DOHH2 (cell line): Measurements from ENCODE around the gene FAM193A.

Source experiments
- H3F3A ChIP-seq: fragments of 200-600 bp; sonication (generic), shearing (Covaris generic); 2 replicates; pipeline ENCODE4 v1.6.0; 2016; ENCODE audit warnings: antibody characterized with exemption, mild to moderate bottlenecking; ENCODE audit not compliant: control insufficient read depth, insufficient read depth
- H3K27ac ChIP-seq: fragments of 200-600 bp; sonication (generic); 2 replicates; pipeline ENCODE4 v1.5.1; 2014; ENCODE audit warnings: low read depth, mild to moderate bottlenecking, low read length, moderate library complexity
- H3K27me3 ChIP-seq: fragments of 200-600 bp; sonication (generic); 2 replicates; pipeline ENCODE4 v1.6.1; 2014; ENCODE audit warnings: mild to moderate bottlenecking, low read length, mixed read lengths; ENCODE audit not compliant: control insufficient read depth
- H3K36me3 ChIP-seq: fragments of 200-600 bp; sonication (generic); 2 replicates; pipeline ENCODE4 v1.6.1; 2014; ENCODE audit warnings: mild to moderate bottlenecking, low read length, moderate library complexity, mixed read lengths; ENCODE audit not compliant: control insufficient read depth
- H3K4me1 ChIP-seq: fragments of 200-600 bp; sonication (generic); 2 replicates; pipeline ENCODE4 v1.6.1; 2014; ENCODE audit warnings: mild to moderate bottlenecking, low read length, mixed read lengths; ENCODE audit not compliant: control insufficient read depth
- H3K4me2 ChIP-seq: fragments of 200-600 bp; sonication (generic); 2 replicates; pipeline ENCODE4 v1.6.0; 2014; ENCODE audit warnings: mild to moderate bottlenecking, low read length, moderate library complexity
- H3K4me3 ChIP-seq: fragments of 200-600 bp; sonication (generic); 2 replicates; pipeline ENCODE4 v1.5.1; 2014; ENCODE audit warnings: mild to moderate bottlenecking, low read length, mixed read lengths
- H3K79me2 ChIP-seq: fragments of 200-600 bp; sonication (generic); 2 replicates; pipeline ENCODE4 v1.6.1; 2014; ENCODE audit warnings: mild to moderate bottlenecking, low read length, mixed read lengths; ENCODE audit not compliant: control insufficient read depth
- H3K9me2 ChIP-seq: fragments of 200-600 bp; sonication (generic); replicated peaks from 2 replicates; pipeline ENCODE4 v1.6.1; 2014; ENCODE audit warnings: mild to moderate bottlenecking, low read length, mixed read lengths; ENCODE audit not compliant: control insufficient read depth
- H3K9me3 ChIP-seq: fragments of 200-600 bp; sonication (generic); 2 replicates; pipeline ENCODE4 v1.6.1; 2014; ENCODE audit warnings: antibody characterized with exemption, low read length, mixed read lengths; ENCODE audit not compliant: control insufficient read depth, insufficient read depth
- H4K20me1 ChIP-seq: fragments of 200-600 bp; sonication (generic); 2 replicates; pipeline ENCODE4 v1.6.0; 2014; ENCODE audit warnings: low read depth, mild to moderate bottlenecking, antibody characterized with exemption, low read length, moderate library complexity; ENCODE audit not compliant: control insufficient read depth, insufficient read depth
- CTCF ChIP-seq: fragments of 200-600 bp; sonication (generic); IDR thresholded peaks from one replicate; pipeline ENCODE4 v1.5.1; 2014; ENCODE audit warnings: antibody characterized with exemption, mild to moderate bottlenecking, low read depth, low read length; ENCODE audit not compliant: poor library complexity, severe bottlenecking
- EZH2phosphoT487 ChIP-seq: fragments of 200-600 bp; sonication (generic); IDR thresholded peaks from 2 replicates; pipeline ENCODE4 v1.6.1; 2017; ENCODE audit warnings: borderline replicate concordance, mild to moderate bottlenecking, antibody characterized with exemption, low read length, moderate library complexity, mixed read lengths

The FAM193A gene

GRCh38 chr4:2728221-2728620, 191.8 kb downstream of the FAM193A start:
- no peaks in the 10 kb centered on the region for H3K4me1 ChIP-seq
- H3K9me2 ChIP-seq, result no peaks in the 10 kb centered on the region
- H3K9me3 ChIP-seq, result no peaks in the 10 kb centered on the region
- H3K4me3 ChIP-seq, result no peak overlapping the region
- peaks cover 14% of the 10 kb centered on the region for H3K36me3 ChIP-seq
- no peak overlapping the region for H3K27ac ChIP-seq
- H3K27me3 ChIP-seq, result no peaks in the 10 kb centered on the region
- H4K20me1 ChIP-seq, result no peaks in the 10 kb centered on the region
- no peak overlapping the region for H3K4me2 ChIP-seq
- H3F3A ChIP-seq, result peaks cover 6% of the 10 kb centered on the region; the same call in 1 of the 2 replicates
- no peaks in the 10 kb centered on the region for H3K79me2 ChIP-seq
- no peak for TF ChIP-seq CTCF
- TF ChIP-seq EZH2phosphoT487, result no peak

GRCh38 chr4:2728806-2729532, 192.5 kb downstream of the FAM193A start:
- Histone ChIP-seq H3F3A (peaks cover 5% of the 10 kb centered on the region; the same call in 1 of the 2 replicates), H3K4me2 (no peak overlapping the region), H3K27ac (no peak overlapping the region), H3K9me2 (no peaks in the 10 kb centered on the region), H3K4me3 (no peak overlapping the region), H3K36me3 (peaks cover 14% of the 10 kb centered on the region), H3K79me2 (no peaks in the 10 kb centered on the region), H3K27me3 (no peaks in the 10 kb centered on the region), H3K9me3 (no peaks in the 10 kb centered on the region), H3K4me1 (no peaks in the 10 kb centered on the region), H4K20me1 (no peaks in the 10 kb centered on the region)
- TF ChIP-seq CTCF, result no peak
- no peak for TF ChIP-seq EZH2phosphoT487

GRCh38 chr4:2729533-2729875, 193.1 kb downstream of the FAM193A start:
- H3K79me2 ChIP-seq, result no peaks in the 10 kb centered on the region
- H3K9me3 ChIP-seq, result no peaks in the 10 kb centered on the region
- 0 out of 2 replicates have a peak, but pooled peaks cover 1% of the 10 kb centered on the region for H3F3A ChIP-seq
- no peaks in the 10 kb centered on the region for H3K9me2 ChIP-seq
- H3K36me3 ChIP-seq, result peaks cover 14% of the 10 kb centered on the region
- H3K4me3 ChIP-seq, result no peak overlapping the region
- no peaks in the 10 kb centered on the region for H3K27me3 ChIP-seq
- no peak overlapping the region for H3K4me2 ChIP-seq
- no peak overlapping the region for H3K27ac ChIP-seq
- TF ChIP-seq EZH2phosphoT487 (no peak), CTCF (no peak)
- H4K20me1 ChIP-seq, result no peaks in the 10 kb centered on the region
- H3K4me1 ChIP-seq, result no peaks in the 10 kb centered on the region
